ENCODE measurements around the gene SLC35A2. TPM values are rescaled to one million over a fixed set of nuclear protein-coding genes. Genes with fewer than 3 reads are reported as not detected.

SLC35A2 gene
- total and polyA plus RNA-seq, 10 donors, result 6.2 to 20.8 (median 15.9) TPM

GRCh38 chrX:48948589-48948988 lies 37.1 kb upstream of the SLC35A2 start:
- WGBS, 5 donors, result 78 to 100% (median 100%) methylated on average over 1 of the region's 1 CpG

DNA sequence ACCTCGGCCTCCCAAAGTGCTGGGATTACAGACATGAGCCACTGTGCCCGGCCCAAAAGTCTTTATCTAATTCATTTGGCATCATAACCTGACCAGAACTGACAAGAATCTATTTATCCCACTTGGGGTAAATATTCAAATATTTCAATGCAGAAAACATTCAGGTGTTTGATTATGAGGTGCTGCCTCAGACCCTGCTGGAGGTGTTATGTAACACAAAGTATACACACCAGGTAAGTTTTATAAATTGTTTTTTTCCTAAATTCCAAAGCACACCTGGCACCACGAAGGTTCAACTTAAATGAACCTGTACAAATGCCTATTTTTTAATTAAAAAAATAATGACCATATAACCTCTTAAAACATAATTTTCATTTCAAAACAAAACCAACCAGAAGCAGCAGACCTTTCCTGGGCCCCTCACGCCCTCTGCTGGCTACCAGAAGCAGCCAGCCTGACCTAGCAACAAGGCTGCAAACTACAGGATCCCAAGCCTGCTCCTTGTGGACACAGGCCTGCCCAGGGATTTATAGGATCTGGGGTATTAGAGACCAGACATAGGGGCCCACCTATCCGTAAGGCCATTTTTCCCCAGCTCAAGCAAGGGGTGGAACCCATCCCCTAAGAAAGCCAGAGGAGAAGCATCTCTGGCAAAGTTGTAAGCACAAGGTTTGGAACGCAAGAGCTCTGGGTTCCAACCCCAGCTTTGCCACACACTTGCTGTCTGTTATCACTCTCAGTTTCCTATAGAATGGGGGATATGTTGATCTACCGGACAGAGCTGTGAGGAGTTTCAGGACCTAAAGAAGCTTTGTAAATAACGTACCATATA lies 34.3 kb upstream of the SLC35A2 start:
- intact Hi-C loops (cut with DNase I; ENCODE audit: low total_unique reads), result loop anchor here (10.0 kb wide), 1 partner anchor 51 kb away; the partner anchor contains the start of genes PQBP1 and TIMM17B
- 52 to 66% (median 56%) methylated on average over 7 to 8 of the region's 8 CpGs for WGBS, 5 donors
- TF ChIP-seq, protein P1, sequence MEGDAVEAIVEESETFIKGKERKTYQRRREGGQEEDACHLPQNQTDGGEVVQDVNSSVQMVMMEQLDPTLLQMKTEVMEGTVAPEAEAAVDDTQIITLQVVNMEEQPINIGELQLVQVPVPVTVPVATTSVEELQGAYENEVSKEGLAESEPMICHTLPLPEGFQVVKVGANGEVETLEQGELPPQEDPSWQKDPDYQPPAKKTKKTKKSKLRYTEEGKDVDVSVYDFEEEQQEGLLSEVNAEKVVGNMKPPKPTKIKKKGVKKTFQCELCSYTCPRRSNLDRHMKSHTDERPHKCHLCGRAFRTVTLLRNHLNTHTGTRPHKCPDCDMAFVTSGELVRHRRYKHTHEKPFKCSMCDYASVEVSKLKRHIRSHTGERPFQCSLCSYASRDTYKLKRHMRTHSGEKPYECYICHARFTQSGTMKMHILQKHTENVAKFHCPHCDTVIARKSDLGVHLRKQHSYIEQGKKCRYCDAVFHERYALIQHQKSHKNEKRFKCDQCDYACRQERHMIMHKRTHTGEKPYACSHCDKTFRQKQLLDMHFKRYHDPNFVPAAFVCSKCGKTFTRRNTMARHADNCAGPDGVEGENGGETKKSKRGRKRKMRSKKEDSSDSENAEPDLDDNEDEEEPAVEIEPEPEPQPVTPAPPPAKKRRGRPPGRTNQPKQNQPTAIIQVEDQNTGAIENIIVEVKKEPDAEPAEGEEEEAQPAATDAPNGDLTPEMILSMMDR (IDR thresholded peaks at IDR 0.05 in 8 of 11, conservative IDR thresholded peaks at IDR 0.05 in 3 of 11), result peak; percentile 36 to 87 (median 78)
- peak in 2 of 3 donors; percentile 33 to 53 for TF ChIP-seq POLR2AphosphoS5 (IDR thresholded peaks at IDR 0.05)
- TF ChIP-seq POLR2A (IDR thresholded peaks at IDR 0.05), result no peak
- no peak overlapping the region for H3K4me3 ChIP-seq
- DNase-seq, result peak; percentile 88
- peak overlapping the region in 3 of 8 donors; percentile 31 to 43 (median 43) for H3K27ac ChIP-seq
- H3K9me3 ChIP-seq, result no peaks in the 10 kb centered on the region
- peaks cover 9 to 65% (median 26%) of the 10 kb centered on the region in 6 donors for H3K4me1 ChIP-seq
- no peaks in the 10 kb centered on the region for H3K27me3 ChIP-seq (replicated peaks in 1 of 7)
- H3K36me3 ChIP-seq, result peaks cover 0 to 36% (median 3%) of the 10 kb centered on the region in 6 donors

More at GRCh38 chrX:48948589-48948988, 37.1 kb upstream of the SLC35A2 start:
- no peaks in the 10 kb centered on the region for H3K27me3 ChIP-seq (replicated peaks in 1 of 7)
- intact Hi-C loops (cut with DNase I; ENCODE audit: low total_unique reads), result loop anchor here (10.0 kb wide), 1 partner anchor 54 kb away; the partner anchor contains the start of genes PQBP1 and TIMM17B
- peaks cover 0 to 20% (median 1%) of the 10 kb centered on the region in 6 donors for H3K36me3 ChIP-seq
- TF ChIP-seq POLR2AphosphoS5 (IDR thresholded peaks at IDR 0.05) (no peak), POLR2A (IDR thresholded peaks at IDR 0.05) (no peak)
- DNase-seq, result no peak
- H3K4me1 ChIP-seq, result peaks cover 6 to 66% (median 31%) of the 10 kb centered on the region in 6 donors
- H3K9me3 ChIP-seq, result no peaks in the 10 kb centered on the region
- H3K27ac ChIP-seq, result no peak overlapping the region
- H3K4me3 ChIP-seq, result no peak overlapping the region

DNA sequence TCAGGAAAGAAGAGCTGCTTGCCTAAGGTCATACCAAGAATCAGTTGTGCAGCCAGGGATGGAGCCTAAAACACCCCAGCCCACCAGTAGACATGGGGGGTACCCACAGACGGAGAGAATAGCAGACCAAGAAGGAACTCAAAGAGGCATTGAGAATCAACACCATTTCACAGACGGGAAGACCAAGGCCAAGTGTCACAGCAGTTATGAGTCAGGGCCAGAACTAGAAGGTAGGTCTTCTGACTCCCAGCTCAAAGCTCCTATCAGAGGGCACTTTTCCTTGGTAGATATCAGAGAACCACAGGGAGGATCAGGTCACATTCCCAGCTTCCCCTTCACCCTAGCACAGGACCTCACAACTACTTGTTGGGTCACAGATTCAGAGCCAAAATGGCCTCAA lies 31.4 kb upstream of the SLC35A2 start:
- no peak for DNase-seq
- Histone ChIP-seq H3K4me1 (peaks cover 18 to 91% (median 54%) of the 10 kb centered on the region in 6 donors), H3K9me3 (no peaks in the 10 kb centered on the region), H3K4me3 (no peak overlapping the region), H3K27ac (peak overlapping the region in 5 of 8 donors; percentile 15 to 94 (median 91)), H3K36me3 (peaks cover 0 to 28% (median 0%) of the 10 kb centered on the region in 6 donors), H3K27me3 (replicated peaks in 1 of 7) (no peaks in the 10 kb centered on the region)
- WGBS, 5 donors, result 57 to 88% (median 75%) methylated on average over 2 of the region's 2 CpGs
- intact Hi-C loops (cut with DNase I; ENCODE audit: low total_unique reads), result loop anchor here (10.0 kb wide), 1 partner anchor 48 kb away; the partner anchor contains the start of genes PQBP1 and TIMM17B
- TF ChIP-seq POLR2AphosphoS5 (IDR thresholded peaks at IDR 0.05) (no peak), POLR2A (IDR thresholded peaks at IDR 0.05) (no peak)
- TF ChIP-seq, protein P1 (IDR thresholded peaks at IDR 0.05 in 8 of 11, conservative IDR thresholded peaks at IDR 0.05 in 3 of 11), result no peak

DNA sequence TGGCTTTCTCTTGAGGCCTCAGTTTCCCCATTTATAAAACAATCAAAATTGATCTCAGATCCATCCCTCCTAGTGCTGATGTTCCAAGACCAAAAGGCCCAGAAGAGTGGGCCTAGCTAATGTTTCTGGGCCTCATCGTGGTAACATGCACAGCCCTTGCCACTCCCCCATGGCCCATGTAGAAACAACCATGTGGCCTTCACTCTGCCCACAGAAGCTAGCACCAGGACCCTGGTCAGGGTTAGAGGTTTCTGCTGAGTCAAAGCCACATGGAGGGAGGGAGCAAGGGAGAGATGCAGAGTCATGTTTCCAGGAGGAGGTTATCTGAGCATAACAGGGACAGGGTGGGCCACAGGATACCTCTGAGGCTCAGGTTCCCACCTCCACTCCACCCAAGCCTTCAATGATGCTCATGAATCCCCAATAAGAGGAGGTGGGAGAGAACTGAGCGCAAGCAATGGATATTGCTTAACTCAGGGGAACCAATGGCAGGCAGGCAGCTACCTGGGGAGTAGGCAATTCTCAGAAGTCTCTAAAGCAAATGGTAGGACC lies 29.0 kb upstream of the SLC35A2 start:
- no peaks in the 10 kb centered on the region for H3K9me3 ChIP-seq
- TF ChIP-seq POLR2AphosphoS5 (IDR thresholded peaks at IDR 0.05), result no peak
- TF ChIP-seq, protein P1 (IDR thresholded peaks at IDR 0.05 in 8 of 11, conservative IDR thresholded peaks at IDR 0.05 in 3 of 11), result no peak
- no peak for TF ChIP-seq POLR2A (IDR thresholded peaks at IDR 0.05)
- H3K27me3 ChIP-seq (replicated peaks in 1 of 7), result no peaks in the 10 kb centered on the region
- intact Hi-C loops (cut with DNase I; ENCODE audit: low total_unique reads), result loop anchor here (10.0 kb wide), 1 partner anchor 46 kb away; the partner anchor contains the start of genes PQBP1 and TIMM17B
- no peak for DNase-seq
- H3K4me3 ChIP-seq, result peak overlapping the region in 1 of 8 donors; percentile 61
- peaks cover 0 to 25% (median 0%) of the 10 kb centered on the region in 6 donors for H3K36me3 ChIP-seq
- 59 to 100% (median 63%) methylated on average over 1 to 2 of the region's 2 CpGs for WGBS, 5 donors
- peaks cover 28 to 98% (median 71%) of the 10 kb centered on the region in 6 donors for H3K4me1 ChIP-seq
- H3K27ac ChIP-seq, result peak overlapping the region in 7 of 8 donors; percentile 80 to 94 (median 90)

Data from spleen (tissue), 11 donors.